Gastroesophageal sphincter (tissue), 3 donors: ENCODE data around the gene THADA.

ENCODE experiments used
- CTCF ChIP-seq, 4 experiments: fragments of 200-600 bp in 2 of 4; fragments of 450-650 bp in 2 of 4; sonication (generic) in 1 of 4; IDR thresholded peaks; one replicate each; pipeline ENCODE4 v1.5.1; 2017 to 2019; ENCODE audit warnings: antibody characterized with exemption in 4 of 4, mild to moderate bottlenecking in 2 of 4, moderate library complexity in 2 of 4
- POLR2A ChIP-seq, 2 donors: fragments of 450-650 bp; IDR thresholded peaks; one replicate each; pipeline ENCODE4 v1.6.1; 2017; ENCODE audit warnings: antibody characterized with exemption in 2 of 2, mild to moderate bottlenecking in 2 of 2, moderate library complexity in 1 of 2
- POLR2AphosphoS5 ChIP-seq: sonication (generic); formaldehyde crosslinking; IDR thresholded peaks from one replicate; pipeline ENCODE4 v1.6.1; 2017; ENCODE audit warnings: antibody characterized with exemption

- TF ChIP-seq POLR2A (IDR thresholded peaks at IDR 0.05) (peak; percentile 63 to 73), CTCF (IDR thresholded peaks at IDR 0.05) (peak in 2 of 4 experiments; percentile 10 to 15), POLR2AphosphoS5 (peak; percentile 57)
These were observed 376.2 kb downstream of the THADA start for GRCh38 chr2:43219383-43220228.
